ENCODE results near the gene LSR.

- no peak for TF ChIP-seq CREB1 (IDR thresholded peaks at IDR 0.05; ENCODE audit: low read depth)
- no peak for TF ChIP-seq TEAD4 (IDR thresholded peaks at IDR 0.05)
- TF ChIP-seq TAF1 (IDR thresholded peaks at IDR 0.05; ENCODE audit: low read depth) = no peak
- no peak for TF ChIP-seq REST (IDR thresholded peaks at IDR 0.05; ENCODE audit: low read depth)
- TF ChIP-seq CEBPB (IDR thresholded peaks at IDR 0.05) = no peak
- no peak for TF ChIP-seq RAD21 (IDR thresholded peaks at IDR 0.05; ENCODE audit: low read depth)
- no peak for TF ChIP-seq EGR1 (IDR thresholded peaks at IDR 0.05)
- TF ChIP-seq EP300 (IDR thresholded peaks at IDR 0.05; ENCODE audit: borderline replicate concordance) = no peak
- no peak for TF ChIP-seq NFIC (IDR thresholded peaks at IDR 0.05)
- no peak for TF ChIP-seq USF1 (IDR thresholded peaks at IDR 0.05)
- TF ChIP-seq FOXM1 (IDR thresholded peaks at IDR 0.05; ENCODE audit: borderline replicate concordance, low read depth) = no peak
- no peak for TF ChIP-seq YY1 (IDR thresholded peaks at IDR 0.05; ENCODE audit: low read depth)
Observed at GRCh38 chr19:35281303-35281702, 32.5 kb downstream of the LSR start.
